ENCODE data around the gene PHF20.
"Not testable (repeated sequence)": the region's sequence is repeated elsewhere in the genome, so short reads cannot be mapped to it uniquely, and the experiment has no call there.

Gene PHF20

DNA sequence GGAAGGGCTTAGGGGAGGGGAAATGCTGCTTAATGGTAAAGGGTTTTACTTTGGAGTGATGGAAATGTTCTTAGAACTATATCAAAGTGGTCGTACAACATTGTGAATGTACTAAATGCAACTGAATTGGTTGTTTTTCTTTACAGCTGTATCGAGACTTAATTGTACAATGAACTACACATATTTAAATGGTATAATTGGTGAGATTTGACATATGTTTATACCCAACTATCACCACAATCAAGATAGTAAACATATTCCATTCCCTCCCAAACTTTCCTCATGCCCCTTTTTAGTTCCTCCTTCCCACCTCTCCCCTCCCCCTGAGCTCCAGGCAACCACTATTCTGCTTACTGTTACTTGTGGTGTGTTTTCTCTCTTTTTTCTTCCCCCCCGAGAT lies 138.4 kb downstream of the PHF20 start:
- DNase-seq (ENCODE audit: extremely low read depth in 1 of 2, low read depth in 1 of 2): no peak

DNA sequence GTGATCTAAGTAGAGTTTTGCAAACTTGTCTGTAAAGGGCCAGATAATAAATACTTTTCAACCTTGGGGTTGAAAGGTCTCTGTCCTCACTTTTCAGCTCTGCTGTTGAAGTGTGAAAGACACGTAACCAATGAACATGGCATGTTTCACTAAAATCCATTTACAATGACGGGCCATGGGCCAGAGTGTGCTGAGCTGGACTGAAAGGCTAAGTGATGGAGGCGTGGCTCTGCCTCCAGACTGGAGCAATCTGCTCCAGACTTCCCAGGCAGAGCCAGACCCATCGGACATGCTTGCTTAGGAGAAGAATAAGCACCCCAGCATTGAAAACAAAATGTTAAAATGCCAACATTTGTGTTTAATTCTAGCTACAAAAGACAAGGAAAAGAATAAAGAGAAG lies 141.1 kb downstream of the PHF20 start:
- no peak for DNase-seq (ENCODE audit: extremely low read depth in 1 of 2, low read depth in 1 of 2)

DNA sequence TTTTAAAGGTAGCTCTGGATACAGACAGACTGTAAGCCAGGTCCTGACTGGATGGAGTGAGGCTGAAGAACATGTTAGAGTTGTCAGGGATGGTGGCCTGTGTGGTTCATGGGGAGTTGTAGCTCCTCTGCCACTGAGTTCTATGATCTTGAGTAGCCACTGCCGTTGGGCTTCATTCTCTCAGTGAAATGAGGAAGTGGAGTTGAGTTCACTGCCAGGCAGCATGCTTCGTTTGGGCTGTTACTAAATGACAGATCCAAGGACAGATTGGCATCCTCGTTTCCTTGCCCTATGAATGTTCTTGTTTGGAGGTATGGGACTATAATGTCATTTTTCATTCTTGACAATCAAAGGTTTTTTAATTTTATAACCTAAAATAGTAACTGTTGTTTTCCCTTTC lies 145.3 kb downstream of the PHF20 start:
- no peak for DNase-seq (ENCODE audit: extremely low read depth in 1 of 2, low read depth in 1 of 2)

DNA sequence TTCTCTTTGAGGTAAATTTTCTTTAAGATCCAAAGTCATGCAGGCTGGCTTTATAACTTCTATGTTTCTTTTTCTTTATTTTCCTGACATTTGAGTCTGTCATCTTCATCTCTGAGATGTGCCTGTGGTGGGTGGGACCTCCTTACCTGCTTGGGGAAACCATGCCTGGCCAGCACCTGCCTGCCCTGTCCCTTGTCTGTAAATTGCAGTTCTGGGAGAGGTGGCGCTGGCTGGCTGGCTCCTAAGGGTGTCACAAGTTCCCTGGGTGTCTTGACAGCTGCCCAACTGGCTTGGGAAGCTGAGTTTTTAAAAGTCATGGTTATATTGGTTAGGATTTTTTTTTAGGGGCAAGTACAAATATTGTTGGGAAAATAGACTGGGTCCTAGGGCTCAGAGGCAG lies 146.2 kb downstream of the PHF20 start:
- no peak for DNase-seq (ENCODE audit: extremely low read depth in 1 of 2, low read depth in 1 of 2)

DNA sequence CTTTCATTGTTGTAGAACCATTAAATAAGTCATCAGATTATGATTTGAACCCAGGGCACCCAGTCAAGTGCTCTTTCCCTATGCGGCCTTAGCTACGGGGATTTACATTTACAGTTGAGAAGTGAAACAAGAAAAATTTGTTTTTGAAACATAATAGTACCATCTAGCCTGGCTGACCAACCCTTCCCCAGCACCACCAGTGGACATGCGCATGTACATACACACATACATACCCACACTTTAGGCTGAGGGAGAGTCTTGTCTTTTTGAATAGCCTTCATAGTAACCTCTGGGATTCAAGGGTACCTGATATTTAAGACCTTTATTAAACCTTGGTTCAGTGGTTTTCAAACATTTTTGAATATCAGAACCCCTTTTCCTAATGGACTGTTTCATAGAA lies 148.7 kb downstream of the PHF20 start:
- DNase-seq (ENCODE audit: extremely low read depth in 1 of 2, low read depth in 1 of 2): no peak

DNA sequence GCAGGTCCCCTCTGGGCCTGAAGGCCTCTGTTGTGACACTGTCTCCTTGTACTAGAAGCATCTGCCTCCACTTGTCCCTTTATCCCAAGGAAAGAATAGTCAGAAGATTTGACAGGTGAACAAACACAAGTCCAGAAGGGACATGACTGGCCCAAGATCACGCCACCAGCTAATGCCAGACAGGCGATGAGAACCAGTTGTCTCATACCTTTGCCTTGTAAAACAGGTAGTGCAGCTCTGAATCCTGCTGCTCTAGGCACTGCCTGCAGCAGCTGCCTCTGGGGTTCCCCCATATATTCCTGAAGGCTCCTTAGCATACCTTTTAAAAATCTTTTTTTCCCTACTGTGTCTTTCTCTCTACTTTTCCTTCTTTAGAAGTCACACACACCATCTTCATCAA lies 157.5 kb downstream of the PHF20 start:
- no peak for DNase-seq (ENCODE audit: extremely low read depth in 1 of 2, low read depth in 1 of 2)

DNA sequence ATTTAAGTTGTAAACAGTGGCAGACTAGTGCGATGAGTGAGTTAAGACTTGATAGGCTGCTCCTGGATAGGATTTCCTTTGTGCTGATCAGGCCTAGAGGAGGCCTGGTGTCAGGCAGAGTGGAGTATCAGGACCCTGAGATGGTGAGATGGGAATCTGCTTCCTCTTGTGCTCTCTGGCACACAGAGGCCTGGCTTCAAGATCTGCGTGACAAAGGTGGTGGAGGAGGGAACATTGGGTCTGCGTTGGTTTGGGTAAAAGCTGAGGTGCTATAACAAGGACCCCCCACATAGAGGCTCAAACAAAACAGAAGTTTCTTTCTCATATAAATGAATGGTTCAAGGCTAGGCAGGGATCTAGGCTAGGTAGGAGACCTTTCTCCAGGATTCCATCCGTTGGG lies 162.2 kb downstream of the PHF20 start:
- no peak for DNase-seq (ENCODE audit: extremely low read depth in 1 of 2, low read depth in 1 of 2)

DNA sequence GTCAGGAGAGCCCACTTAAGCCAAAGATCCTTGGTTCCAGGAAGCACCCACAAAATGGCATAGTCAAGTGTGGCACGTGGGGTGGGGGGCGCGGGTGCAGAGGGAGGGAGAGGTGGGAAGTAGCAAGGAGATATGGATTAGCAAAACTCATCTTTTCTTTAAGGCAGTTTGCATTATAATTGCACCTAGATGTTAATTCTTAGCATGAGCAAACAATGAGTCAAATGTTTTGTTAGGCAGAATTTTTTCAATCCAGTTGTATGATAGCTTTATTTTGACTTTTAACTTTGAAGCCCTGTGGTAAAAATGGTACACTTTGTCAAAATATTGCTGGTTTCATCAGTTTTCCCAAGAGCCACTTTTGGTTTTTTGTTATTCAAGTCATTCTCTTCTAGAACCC lies 167.4 kb downstream of the PHF20 start:
- no peak for DNase-seq (ENCODE audit: extremely low read depth in 1 of 2, low read depth in 1 of 2)

DNA sequence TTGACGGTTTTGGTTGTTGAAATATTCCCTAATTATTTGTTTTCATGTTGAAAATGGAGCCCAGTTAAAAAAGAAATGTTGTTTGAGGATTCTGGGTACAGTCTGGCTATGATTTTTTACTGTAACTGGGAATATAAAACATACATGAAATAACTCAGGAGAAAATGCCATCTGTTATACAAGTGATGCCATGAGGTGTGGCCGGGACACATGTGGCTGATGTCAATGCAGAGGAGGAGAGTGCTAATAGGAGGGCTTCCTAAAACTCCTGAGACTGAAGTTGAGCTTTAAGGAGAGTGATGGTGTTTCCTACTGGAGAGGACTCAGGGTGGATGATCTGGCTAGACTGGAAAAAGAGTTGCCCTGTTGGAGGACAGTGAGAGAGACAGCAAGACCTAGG lies 169.8 kb downstream of the PHF20 start:
- no peak for DNase-seq (ENCODE audit: extremely low read depth in 1 of 2, low read depth in 1 of 2)

DNA sequence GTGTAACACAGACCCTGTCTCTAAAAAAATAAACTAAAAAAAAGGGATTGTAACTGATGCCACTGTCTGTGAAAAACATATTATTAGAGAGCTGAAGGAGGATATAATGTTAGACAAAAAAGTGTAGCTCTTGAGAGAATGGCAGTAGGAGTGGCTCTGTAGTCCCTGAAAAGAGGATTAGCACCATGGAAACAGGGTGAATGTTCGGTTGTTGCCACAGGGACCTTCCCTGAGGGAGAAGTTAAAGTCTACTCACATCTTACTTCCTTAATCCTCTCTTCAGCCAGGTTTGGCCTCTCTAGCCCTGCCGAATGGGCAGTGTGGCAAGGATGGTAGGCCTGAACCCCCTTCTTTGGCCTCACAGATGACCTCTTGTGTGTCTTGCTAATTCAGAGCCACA lies 170.4 kb downstream of the PHF20 start:
- no peak for DNase-seq (ENCODE audit: extremely low read depth in 1 of 2, low read depth in 1 of 2)

DNA sequence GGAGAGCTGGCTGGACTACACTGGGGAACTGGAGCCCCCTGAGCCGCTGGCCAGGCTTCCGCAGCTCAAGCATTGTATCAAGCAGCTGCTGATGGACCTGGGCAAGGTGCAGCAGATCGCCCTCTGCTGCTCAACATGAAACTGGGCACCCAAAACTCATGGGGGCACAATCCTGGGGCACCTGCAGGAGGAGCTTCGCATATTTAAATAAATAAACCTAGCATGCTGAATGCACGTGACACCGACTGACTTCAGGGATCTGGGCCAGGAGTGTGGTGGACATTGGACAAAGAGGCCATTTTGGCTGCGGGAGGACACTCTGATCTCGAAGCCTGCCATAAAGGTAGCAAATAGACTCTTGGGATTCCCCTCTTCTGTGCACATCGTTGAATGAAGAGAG lies 175.7 kb downstream of the PHF20 start:
- no peak for DNase-seq (ENCODE audit: extremely low read depth in 1 of 2, low read depth in 1 of 2)

DNA sequence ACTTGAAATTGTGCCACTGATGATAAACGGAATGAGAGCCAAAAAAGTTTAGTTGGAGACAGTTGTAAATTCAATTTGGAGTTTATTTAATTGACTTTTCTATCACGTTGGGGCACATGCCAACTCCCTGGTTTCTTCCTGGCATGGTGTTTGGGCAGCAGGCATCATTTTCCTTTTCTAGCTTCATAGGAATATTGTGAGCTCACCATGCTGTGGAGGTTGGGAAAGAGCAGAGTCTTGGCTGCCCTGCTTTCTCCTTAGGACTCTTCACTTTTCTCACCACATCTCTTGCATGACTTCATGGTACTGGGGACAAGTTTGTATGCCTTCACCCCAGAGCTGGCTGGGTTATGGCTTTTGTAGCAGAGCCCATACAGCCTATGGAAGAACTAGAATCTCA lies 176.1 kb downstream of the PHF20 start:
- DNase-seq (ENCODE audit: extremely low read depth in 1 of 2, low read depth in 1 of 2): no peak

DNA sequence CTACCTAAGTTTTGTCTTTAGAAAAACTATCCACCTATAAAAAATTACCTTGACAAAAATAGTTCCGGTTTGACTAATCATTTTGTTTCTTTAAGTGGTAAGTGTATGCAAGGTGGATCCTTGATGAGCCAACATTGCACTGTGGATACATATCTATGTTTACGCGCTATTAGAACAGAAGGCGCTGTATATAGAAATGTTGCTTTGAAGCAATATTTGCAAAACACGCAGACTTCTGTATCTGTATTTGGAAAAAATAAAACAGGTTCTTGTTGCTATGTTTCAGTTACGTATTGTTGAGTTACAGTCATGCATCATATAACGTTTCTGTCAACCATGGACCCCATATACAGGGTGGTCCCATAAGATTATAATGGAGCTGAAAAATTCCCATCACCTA lies 178.3 kb downstream of the PHF20 start:
- DNase-seq (ENCODE audit: extremely low read depth in 1 of 2, low read depth in 1 of 2): no peak

DNA sequence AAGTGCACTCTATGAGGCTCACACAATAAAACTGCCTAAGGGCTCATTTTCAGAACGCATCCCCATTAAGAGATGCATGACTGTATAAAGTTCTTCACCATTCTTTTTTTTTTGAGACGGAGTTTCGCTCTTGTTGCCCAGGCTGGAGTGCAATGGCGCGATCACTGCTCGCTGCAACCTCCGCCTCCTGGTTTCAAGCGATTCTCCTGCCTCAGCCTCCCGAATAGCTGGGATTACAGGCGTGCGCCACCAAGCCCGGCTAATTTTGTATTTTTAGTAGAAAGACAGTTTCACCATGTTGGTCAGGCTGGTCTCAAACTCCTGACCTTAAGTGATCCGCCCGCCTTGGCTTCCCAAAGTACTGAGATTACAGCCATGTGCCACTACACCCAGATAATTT lies 180.3 kb downstream of the PHF20 start:
- DNase-seq (ENCODE audit: extremely low read depth in 1 of 2, low read depth in 1 of 2): not testable (repeated sequence)

DNA sequence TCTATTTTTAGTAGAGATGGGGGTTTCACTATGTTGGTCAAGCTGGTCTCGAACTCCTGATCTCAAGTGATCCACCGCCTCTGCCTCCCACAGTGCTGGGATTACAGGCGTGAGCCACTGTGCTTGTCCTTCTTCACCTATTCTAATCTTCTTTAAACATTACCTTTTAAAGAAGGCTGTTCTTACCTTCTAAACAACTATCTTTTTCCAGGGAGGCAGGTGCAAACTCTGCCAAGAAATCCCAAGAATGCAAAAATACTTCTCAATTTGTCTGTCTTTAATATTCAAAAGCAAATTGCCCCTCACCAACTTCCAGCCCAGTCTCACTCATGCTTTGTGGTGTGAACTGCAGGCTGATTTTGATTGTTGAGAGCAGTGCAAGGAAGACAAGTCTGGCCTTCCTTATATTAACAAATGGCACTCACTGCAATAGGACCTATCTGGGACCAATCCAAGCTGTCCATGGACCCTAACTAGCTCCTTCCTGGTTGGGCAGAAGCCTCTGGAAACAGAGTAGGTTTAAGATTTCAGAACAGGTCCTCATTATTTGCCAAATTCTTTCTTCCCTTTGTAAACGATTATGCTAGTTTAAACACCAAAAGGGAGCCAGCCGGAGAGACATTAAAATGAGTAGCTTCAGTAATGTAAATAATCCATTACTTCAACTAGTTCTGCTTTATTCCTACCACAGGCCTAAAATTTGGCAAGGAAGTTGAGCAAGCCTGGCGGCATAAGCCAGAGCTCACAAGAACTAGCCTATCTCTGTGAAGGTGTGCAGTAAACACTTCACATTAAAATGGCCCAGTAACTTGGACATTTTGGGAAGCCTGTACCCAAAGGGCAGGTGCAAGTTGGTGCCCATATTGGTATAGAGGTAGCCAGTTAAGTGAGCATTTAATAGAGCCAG lies 180.9 kb downstream of the PHF20 start:
- no peak for DNase-seq (ENCODE audit: extremely low read depth in 1 of 2, low read depth in 1 of 2)

DNA sequence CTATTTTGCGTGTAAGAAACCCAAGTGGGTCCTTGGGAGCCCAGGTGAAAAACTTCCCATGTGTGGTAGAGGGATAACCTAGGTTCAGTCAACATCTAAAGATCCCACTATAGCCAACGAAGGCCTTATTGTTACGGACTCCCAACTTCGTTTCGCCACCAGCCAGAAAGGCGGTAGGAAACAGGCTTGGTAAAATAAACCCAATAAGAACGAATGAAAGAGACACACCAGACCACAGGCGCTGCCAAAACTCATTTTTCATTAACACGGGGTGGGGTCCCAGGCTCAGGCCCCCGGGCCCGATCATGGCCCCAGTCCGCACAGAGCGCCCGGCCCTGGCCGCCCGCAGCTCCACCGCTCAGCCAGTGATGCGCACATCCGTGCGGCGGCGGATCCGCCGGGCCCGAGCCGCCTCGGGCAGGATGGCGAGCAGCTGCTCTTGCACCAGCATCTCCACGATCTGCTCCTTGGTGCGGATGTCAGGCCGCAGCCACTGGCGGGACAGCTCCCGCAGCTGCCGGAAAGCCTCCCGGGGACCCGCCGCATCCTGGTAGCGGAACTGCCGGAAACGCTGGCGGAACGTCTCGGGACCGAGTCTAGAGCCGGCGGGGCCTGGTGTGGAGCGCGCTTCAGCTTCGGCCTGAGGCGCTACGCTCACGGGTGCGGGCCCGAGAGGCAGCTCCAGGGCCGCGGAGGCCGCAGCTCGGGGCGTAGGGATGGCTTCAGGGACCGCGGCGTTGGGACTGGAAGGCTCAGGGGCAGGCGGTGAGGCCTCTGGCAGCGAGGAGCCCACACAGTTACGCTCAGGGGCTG lies 181.8 kb downstream of the PHF20 start:
- peak; percentile 21 to 44 for DNase-seq (ENCODE audit: extremely low read depth in 1 of 2, low read depth in 1 of 2)

DNA sequence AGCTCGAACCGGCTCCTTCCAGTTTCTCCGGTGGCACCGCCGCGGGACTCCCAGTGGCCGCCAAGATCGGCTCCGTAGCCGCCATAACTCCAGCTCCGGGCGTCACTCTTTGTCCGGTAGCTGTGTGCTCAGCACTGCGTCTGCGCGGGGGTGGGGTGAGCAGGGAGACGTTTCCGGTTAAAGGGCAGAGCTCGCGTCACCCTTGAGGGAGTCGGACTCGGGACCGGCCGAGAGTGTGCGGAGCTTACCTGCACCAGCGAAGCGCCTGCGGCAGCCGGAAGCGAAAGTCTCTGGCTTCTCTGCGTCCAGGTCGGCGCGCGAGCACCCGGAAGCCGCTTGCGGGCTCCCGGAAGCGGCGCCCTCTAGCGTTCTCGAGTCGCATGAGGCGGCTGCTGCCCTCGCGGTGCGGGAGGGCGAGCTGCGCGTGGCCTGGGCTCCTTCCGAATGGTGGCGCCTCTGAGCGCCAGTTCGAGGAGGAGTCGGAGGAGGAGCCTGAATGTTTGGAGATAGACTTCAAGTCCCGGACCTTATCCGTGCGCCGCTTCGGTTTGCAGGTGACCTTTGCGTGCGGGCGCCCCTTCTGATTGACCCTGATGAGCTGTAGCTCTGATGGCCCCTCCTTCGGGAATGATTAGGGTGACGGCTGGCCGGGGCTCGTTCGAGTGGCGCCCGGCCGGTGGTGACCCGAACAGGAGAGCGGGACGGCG lies 182.5 kb downstream of the PHF20 start, which contains the start of gene SCAND1:
TSS of gene SCAND1 (minus strand) at position 303 of the 707 bp plus-strand sequence. CDS start at position 85, 218 bp downstream.
- DNase-seq (ENCODE audit: extremely low read depth in 1 of 2, low read depth in 1 of 2): peak; percentile 93 to 95

DNA sequence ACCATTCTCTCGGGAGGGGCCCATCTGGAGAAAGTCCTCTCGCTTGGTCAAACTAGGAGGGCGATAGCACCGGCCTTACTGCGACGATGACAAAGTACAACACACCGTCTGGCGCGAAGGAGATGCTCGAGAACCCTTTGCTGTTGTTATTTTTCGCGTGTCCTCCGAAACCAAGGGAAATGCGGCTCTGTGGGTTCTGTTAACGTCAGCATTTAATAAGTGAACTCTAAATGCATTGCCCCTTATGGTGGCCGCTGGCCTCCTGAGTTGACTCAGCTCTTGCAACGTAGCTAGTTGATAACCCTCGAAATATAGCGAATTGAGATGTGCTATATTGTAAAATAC lies 183.1 kb downstream of the PHF20 start:
- DNase-seq (ENCODE audit: extremely low read depth in 1 of 2, low read depth in 1 of 2): no peak

DNA sequence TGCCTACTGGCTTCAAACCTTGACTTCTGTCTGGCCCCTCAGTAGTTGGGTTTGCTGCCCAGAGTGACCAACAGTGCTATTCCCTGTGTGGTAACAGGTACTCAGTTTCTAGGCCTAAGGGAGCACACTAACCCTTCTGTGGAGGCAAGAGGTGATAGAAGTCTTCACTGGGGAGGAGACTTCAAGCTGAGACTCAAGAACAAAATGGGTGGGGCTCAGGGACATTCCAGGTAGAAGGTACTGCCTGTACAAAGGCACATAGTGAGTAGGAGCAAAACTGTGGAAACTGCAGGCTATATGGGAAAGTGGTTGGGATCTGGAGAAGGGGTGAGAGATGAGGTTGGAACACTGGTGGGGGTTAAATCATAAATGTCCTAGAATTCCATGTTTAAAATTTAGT lies 184.8 kb downstream of the PHF20 start:
- no peak for DNase-seq (ENCODE audit: extremely low read depth in 1 of 2, low read depth in 1 of 2)

DNA sequence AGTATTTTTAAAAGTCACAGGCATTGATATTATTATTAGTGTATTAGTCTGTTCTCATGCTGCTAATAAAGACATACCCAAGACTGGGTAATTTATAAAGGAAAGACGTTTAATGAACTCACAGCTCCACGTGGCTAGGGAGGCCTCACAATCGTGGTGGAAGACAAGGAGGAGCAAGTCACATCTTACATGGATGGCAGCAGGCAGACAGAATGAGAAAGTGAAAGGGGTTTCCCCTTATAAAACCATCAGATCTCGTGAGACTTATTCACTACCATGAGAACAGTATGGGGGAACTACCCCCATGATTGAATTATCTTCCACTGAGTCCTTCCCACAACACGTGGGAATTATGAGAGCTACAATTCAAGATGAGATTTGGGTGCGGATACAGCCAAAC lies 187.5 kb downstream of the PHF20 start:
- not testable (repeated sequence) for DNase-seq (ENCODE audit: extremely low read depth in 1 of 2, low read depth in 1 of 2)

DNA sequence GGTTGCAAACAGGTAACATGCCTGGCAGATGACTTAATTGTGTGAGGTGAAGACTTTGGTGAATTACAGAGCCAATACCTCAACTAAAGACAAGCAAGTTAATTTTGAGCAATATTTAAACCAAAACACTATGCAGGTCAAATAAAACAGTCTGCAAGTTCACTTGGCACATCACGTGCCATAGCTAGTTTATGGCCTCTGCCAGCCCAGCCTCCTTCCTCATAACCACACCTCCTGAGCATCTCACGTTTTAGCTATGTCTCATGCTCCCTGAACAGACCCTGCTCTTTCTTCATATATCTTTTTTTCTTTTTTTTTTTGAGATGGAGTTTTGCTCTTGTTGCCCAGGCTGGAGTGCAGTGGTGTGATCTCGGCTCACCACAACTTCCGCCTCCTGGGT lies 192.1 kb downstream of the PHF20 start:
- no peak for DNase-seq (ENCODE audit: extremely low read depth in 1 of 2, low read depth in 1 of 2)

Data from activated CD8-positive, alpha-beta memory T cell treated with anti-CD3 and anti-CD28 coated beads for 1 hour (primary cell).